Measurements from ENCODE around the gene NHERF1.

Gene NHERF1

DNA sequence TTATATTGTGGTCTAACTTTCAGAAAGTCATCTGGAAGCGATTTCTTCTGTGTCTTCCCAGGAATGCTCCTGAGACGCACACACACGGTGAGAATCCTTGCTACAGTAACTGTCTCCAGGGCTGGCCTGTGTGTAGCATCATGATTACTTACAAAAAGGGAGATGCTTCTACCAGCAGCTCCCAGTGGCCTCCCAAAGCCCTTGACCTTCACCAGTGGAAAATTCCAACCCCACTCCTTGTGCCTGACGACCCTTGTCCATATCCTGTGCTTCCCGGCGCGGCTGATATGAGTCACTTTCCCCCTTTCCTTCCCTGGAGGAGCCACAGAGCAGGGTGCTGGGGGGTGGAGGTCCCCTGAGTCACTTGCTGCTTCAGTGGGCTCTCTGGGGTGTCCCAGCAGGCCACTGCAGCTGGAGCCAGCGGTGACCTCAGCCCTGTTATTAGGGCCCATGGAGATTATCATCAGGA is 49.8 kb downstream of the NHERF1 start:
- DNase-seq (no peak), ATAC-seq (ENCODE audit: insufficient read depth, low read depth) (no peak)
- Histone ChIP-seq H3K4me1 (ENCODE audit: insufficient read depth, low read length) (no peaks in the 10 kb centered on the region), H3K4me2 (ENCODE audit: insufficient read depth, low read length) (no peak overlapping the region), H3K9ac (ENCODE audit: low read depth, low read length) (no peak overlapping the region), H3K27ac (ENCODE audit: low read length) (no peak overlapping the region), H2AFZ (ENCODE audit: low read depth, low read length) (no peak overlapping the region), H3K36me3 (ENCODE audit: insufficient read depth, low read length) (peaks cover 46% of the 10 kb centered on the region), H3K79me2 (ENCODE audit: insufficient read depth, low read length) (no peaks in the 10 kb centered on the region), H3K27me3 (ENCODE audit: insufficient read depth, low read length, poor library complexity) (no peaks in the 10 kb centered on the region), H3K9me3 (ENCODE audit: insufficient read depth, low read length, severe bottlenecking) (no peaks in the 10 kb centered on the region), H4K20me1 (ENCODE audit: insufficient read depth, low read length) (no peaks in the 10 kb centered on the region; the same call in 1 of the 2 replicates), H3K4me3 (ENCODE audit: low read depth in 1 of 2, low read length in 2 of 2) (no peak overlapping the region)
- no peak for TF ChIP-seq EZH2 (IDR thresholded peaks at IDR 0.05; ENCODE audit: borderline replicate concordance, low read depth, low read length, severe bottlenecking)
- TF ChIP-seq, protein P1, sequence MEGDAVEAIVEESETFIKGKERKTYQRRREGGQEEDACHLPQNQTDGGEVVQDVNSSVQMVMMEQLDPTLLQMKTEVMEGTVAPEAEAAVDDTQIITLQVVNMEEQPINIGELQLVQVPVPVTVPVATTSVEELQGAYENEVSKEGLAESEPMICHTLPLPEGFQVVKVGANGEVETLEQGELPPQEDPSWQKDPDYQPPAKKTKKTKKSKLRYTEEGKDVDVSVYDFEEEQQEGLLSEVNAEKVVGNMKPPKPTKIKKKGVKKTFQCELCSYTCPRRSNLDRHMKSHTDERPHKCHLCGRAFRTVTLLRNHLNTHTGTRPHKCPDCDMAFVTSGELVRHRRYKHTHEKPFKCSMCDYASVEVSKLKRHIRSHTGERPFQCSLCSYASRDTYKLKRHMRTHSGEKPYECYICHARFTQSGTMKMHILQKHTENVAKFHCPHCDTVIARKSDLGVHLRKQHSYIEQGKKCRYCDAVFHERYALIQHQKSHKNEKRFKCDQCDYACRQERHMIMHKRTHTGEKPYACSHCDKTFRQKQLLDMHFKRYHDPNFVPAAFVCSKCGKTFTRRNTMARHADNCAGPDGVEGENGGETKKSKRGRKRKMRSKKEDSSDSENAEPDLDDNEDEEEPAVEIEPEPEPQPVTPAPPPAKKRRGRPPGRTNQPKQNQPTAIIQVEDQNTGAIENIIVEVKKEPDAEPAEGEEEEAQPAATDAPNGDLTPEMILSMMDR (IDR thresholded peaks at IDR 0.05; ENCODE audit: borderline replicate concordance, extremely low read depth, low read length, poor library complexity, severe bottlenecking), result no peak

DNA sequence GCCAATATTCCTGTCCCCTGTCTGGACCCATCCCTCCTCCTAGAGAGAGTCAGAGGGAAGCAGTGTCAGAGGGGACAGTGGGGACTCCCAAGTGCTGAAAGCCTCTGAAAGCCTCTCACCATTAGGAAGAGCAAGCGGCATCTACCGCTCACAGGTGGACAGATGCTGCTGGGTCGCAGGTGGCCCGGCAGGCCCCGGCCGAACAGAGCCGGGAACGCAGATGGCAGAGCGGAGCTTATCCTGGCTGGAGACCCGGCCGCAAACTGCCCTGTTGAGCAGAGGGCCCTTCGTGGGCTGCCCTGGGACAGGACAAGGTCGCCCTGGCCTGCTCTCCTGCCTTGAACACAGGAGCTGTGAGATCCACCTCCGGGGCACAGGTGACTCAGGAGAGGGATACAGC is 50.7 kb downstream of the NHERF1 start:
- no peaks in the 10 kb centered on the region for H3K4me1 ChIP-seq (ENCODE audit: insufficient read depth, low read length)
- H3K4me2 ChIP-seq (ENCODE audit: insufficient read depth, low read length), result no peak overlapping the region
- no peak overlapping the region for H3K9ac ChIP-seq (ENCODE audit: low read depth, low read length)
- DNase-seq (no peak), ATAC-seq (ENCODE audit: insufficient read depth, low read depth) (no peak)
- H3K36me3 ChIP-seq (ENCODE audit: insufficient read depth, low read length), result peaks cover 46% of the 10 kb centered on the region
- no peaks in the 10 kb centered on the region for H3K79me2 ChIP-seq (ENCODE audit: insufficient read depth, low read length)
- H2AFZ ChIP-seq (ENCODE audit: low read depth, low read length), result no peak overlapping the region
- TF ChIP-seq, protein P1 (IDR thresholded peaks at IDR 0.05; ENCODE audit: borderline replicate concordance, extremely low read depth, low read length, poor library complexity, severe bottlenecking), result no peak
- no peak for TF ChIP-seq EZH2 (IDR thresholded peaks at IDR 0.05; ENCODE audit: borderline replicate concordance, low read depth, low read length, severe bottlenecking)
- H3K27me3 ChIP-seq (ENCODE audit: insufficient read depth, low read length, poor library complexity), result no peaks in the 10 kb centered on the region
- no peak overlapping the region for H3K27ac ChIP-seq (ENCODE audit: low read length)
- no peaks in the 10 kb centered on the region; the same call in 1 of the 2 replicates for H4K20me1 ChIP-seq (ENCODE audit: insufficient read depth, low read length)
- H3K9me3 ChIP-seq (ENCODE audit: insufficient read depth, low read length, severe bottlenecking), result no peaks in the 10 kb centered on the region
- no peak overlapping the region for H3K4me3 ChIP-seq (ENCODE audit: low read depth in 1 of 2, low read length in 2 of 2)

DNA sequence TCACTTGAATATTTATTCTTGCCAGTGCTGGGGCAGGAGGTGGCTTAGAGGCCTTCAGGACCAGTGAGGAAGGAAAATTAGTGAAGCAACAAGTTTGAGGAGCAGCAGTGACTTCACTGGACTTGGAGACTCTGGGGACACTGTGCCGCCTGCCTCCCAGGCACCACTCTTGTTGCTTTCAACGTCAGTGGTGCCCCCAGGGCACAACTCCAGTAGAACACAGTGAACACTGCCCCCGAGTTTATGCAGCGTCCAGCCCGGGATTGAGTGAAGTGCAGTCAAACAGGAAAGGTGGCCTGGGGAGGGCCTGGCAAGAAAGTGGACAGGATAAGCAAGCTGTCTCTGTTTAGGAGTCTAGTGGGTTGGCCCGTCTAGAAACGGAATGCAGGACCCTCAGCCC is 52.1 kb downstream of the NHERF1 start:
- Histone ChIP-seq H3K4me1 (ENCODE audit: insufficient read depth, low read length) (no peaks in the 10 kb centered on the region), H3K27me3 (ENCODE audit: insufficient read depth, low read length, poor library complexity) (no peaks in the 10 kb centered on the region), H3K4me3 (ENCODE audit: low read depth in 1 of 2, low read length in 2 of 2) (no peak overlapping the region), H2AFZ (ENCODE audit: low read depth, low read length) (no peak overlapping the region), H3K27ac (ENCODE audit: low read length) (no peak overlapping the region), H3K36me3 (ENCODE audit: insufficient read depth, low read length) (peaks cover 42% of the 10 kb centered on the region), H3K9me3 (ENCODE audit: insufficient read depth, low read length, severe bottlenecking) (no peaks in the 10 kb centered on the region), H3K79me2 (ENCODE audit: insufficient read depth, low read length) (no peaks in the 10 kb centered on the region), H3K9ac (ENCODE audit: low read depth, low read length) (no peak overlapping the region), H3K4me2 (ENCODE audit: insufficient read depth, low read length) (no peak overlapping the region), H4K20me1 (ENCODE audit: insufficient read depth, low read length) (no peaks in the 10 kb centered on the region; the same call in none of the 2 replicates)
- no peak for TF ChIP-seq EZH2 (IDR thresholded peaks at IDR 0.05; ENCODE audit: borderline replicate concordance, low read depth, low read length, severe bottlenecking)
- TF ChIP-seq, protein P1 (IDR thresholded peaks at IDR 0.05; ENCODE audit: borderline replicate concordance, extremely low read depth, low read length, poor library complexity, severe bottlenecking), result no peak
- ATAC-seq (ENCODE audit: insufficient read depth, low read depth) (no peak), DNase-seq (no peak)

DNA sequence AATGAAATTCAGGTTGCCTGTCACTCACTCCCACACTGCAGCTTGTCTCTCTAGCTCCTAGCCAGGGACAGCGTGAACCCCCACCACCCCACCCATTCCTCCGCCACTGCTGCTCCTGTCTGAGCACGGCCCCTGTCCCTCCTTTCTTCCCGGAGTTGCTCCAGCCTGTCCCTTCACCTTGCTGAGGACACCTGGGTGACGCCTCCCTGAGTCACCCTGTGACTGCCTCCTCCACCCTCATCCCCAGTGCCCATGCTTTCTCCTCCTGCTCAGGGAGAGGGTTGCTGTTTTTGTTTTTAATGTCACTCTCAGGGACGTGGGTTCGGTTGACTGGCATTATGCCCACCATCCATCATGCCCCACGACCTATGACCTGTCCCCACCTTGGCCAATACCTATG is 53.5 kb downstream of the NHERF1 start:
- ATAC-seq (ENCODE audit: insufficient read depth, low read depth), result no peak

More for the DNA sequence above, 53.5 kb downstream of the NHERF1 start:
- no peak overlapping the region for H3K27ac ChIP-seq (ENCODE audit: low read length)
- no peaks in the 10 kb centered on the region for H3K79me2 ChIP-seq (ENCODE audit: insufficient read depth, low read length)
- H3K4me3 ChIP-seq (ENCODE audit: low read depth in 1 of 2, low read length in 2 of 2), result no peak overlapping the region
- no peak overlapping the region for H2AFZ ChIP-seq (ENCODE audit: low read depth, low read length)
- no peak for TF ChIP-seq EZH2 (IDR thresholded peaks at IDR 0.05; ENCODE audit: borderline replicate concordance, low read depth, low read length, severe bottlenecking)
- TF ChIP-seq, protein P1 (IDR thresholded peaks at IDR 0.05; ENCODE audit: borderline replicate concordance, extremely low read depth, low read length, poor library complexity, severe bottlenecking), result no peak
- H3K4me1 ChIP-seq (ENCODE audit: insufficient read depth, low read length), result no peaks in the 10 kb centered on the region
- no peaks in the 10 kb centered on the region; the same call in none of the 2 replicates for H4K20me1 ChIP-seq (ENCODE audit: insufficient read depth, low read length)
- H3K27me3 ChIP-seq (ENCODE audit: insufficient read depth, low read length, poor library complexity), result no peaks in the 10 kb centered on the region
- no peak for DNase-seq
- H3K4me2 ChIP-seq (ENCODE audit: insufficient read depth, low read length), result no peak overlapping the region
- H3K9ac ChIP-seq (ENCODE audit: low read depth, low read length), result no peak overlapping the region
- H3K36me3 ChIP-seq (ENCODE audit: insufficient read depth, low read length), result peaks cover 38% of the 10 kb centered on the region
- H3K9me3 ChIP-seq (ENCODE audit: insufficient read depth, low read length, severe bottlenecking), result no peaks in the 10 kb centered on the region
